Panc1 (cell line): ENCODE measurements around the gene RELA.

ENCODE experiments used
- CTCF ChIP-seq: fragments of 450-650 bp; IDR thresholded peaks from 2 replicates; pipeline ENCODE4 v1.5.1; 2017; ENCODE audit warnings: mild to moderate bottlenecking
- POLR2AphosphoS5 ChIP-seq: IDR thresholded peaks from 2 replicates; pipeline ENCODE4 v1.6.1; 2012; ENCODE audit warnings: mild to moderate bottlenecking, low read depth, low read length, moderate library complexity

- TF ChIP-seq CTCF (no peak), POLR2AphosphoS5 (no peak)
Measured at GRCh38 chr11:65607614-65608426, 54.9 kb downstream of the RELA start.
